ENCODE results near the gene CA12.

- TF ChIP-seq CTCF (conservative IDR thresholded peaks at IDR 0.05; ENCODE audit: low read depth, low read length) = no peak
- TF ChIP-seq EZH2 (IDR thresholded peaks at IDR 0.05; ENCODE audit: borderline replicate concordance, low read depth, low read length, poor library complexity, severe bottlenecking) = no peak
These were observed 87.3 kb downstream of the CA12 start for GRCh38 chr15:63294359-63294758.

Data from A673 (cell line).